Measurements from ENCODE around the gene KLRC2.
"Not testable (repeated sequence)": the region's sequence is repeated elsewhere in the genome, so short reads cannot be mapped to it uniquely, and the experiment has no call there.

KLRC2 gene

GRCh38 chr12:10435816-10436215 lies at the start of gene KLRC2:
Gene KLRC2 (minus strand): TSS chr12:10436010. CDS start chr12:10435986, 24 bp downstream.
- not testable (repeated sequence) for DNase-seq (ENCODE audit: low spot score)

- not testable (repeated sequence) for DNase-seq (ENCODE audit: low spot score)
Measured at GRCh38 chr12:10481901-10482300, 46.1 kb upstream of the KLRC2 start.

- not testable (repeated sequence) for DNase-seq (ENCODE audit: low spot score)
Measured at GRCh38 chr12:10472808-10473207, 37.0 kb upstream of the KLRC2 start.

GRCh38 chr12:10469701-10470100 lies 33.9 kb upstream of the KLRC2 start:
- DNase-seq (ENCODE audit: low spot score): no peak

DNA sequence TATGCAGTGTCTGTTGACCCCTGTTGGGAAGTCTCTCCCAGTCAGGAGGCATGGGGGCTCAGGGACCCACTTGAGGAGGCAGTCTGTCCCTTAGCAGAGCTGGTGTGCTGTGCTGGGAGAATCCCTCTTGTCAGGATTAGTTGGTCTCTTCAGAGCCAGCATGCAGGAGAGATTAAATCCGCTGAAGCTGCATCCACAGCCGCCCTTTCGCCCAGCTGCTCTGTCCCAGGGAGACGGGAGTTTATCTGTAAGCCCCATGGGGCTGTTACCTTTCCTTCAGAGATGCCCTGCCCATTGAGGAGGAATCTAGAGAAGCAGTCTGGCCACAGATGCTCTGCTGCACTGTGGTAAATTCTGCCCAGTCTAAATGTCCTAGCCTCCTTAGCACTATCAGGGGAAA lies 30.5 kb upstream of the KLRC2 start:
- no peak for DNase-seq (ENCODE audit: low spot score)

- no peak for DNase-seq (ENCODE audit: low spot score)
Measured at GRCh38 chr12:10457760-10458159, 21.9 kb upstream of the KLRC2 start.

DNA sequence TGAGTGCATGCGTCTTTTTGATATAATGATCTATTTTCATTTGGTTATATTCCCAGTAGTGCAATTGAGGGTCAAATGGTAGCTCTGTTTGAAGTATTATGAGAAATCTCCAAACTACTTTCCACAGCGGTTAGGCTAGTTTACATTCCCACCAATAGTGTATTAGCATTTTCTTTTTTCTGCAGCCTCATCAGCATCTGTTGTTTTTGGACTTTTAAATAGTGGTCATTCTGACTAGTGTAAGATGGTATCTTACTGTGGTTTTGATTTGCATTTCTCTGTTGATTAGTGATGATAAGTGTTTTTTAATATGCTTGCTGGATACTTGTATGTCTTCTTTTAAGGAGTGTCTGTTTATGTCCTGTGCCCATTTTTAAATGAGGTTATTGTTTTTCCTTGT lies 21.0 kb upstream of the KLRC2 start:
- no peak for DNase-seq (ENCODE audit: low spot score)

- no peak for DNase-seq (ENCODE audit: low spot score)
Measured at GRCh38 chr12:10455766-10456165, 20.0 kb upstream of the KLRC2 start.

- DNase-seq (ENCODE audit: low spot score): no peak
Measured at GRCh38 chr12:10454531-10454930, 18.7 kb upstream of the KLRC2 start.

GRCh38 chr12:10453156-10453555 lies 17.3 kb upstream of the KLRC2 start, which contains the start of gene KLRC1:
Gene KLRC1 (minus strand): TSS chr12:10453377. CDS start chr12:10451156, 2,221 bp downstream.
- DNase-seq (ENCODE audit: low spot score): no peak

DNA sequence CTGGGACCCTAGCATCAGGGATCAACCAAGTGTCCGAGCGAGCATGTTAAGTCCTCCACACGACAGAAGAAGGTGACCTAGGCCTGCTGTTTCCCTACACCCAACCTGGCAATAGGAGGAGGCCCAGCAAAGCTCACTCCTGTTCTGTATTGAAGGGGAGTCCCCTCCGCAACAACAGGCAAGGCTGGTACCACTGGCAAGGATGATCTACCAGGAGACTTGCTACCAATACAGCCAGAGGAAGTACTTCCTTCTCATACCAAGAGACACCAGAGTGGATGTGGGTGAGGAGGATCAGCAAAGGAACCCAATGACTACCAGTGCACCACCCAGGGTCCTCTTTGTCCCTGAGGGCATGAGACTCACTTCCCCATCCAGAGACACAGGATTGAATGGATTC lies 12.4 kb upstream of the KLRC2 start:
- no peak for DNase-seq (ENCODE audit: low spot score)

- not testable (repeated sequence) for DNase-seq (ENCODE audit: low spot score)
Measured at GRCh38 chr12:10446052-10446451, 10.2 kb upstream of the KLRC2 start.

DNA sequence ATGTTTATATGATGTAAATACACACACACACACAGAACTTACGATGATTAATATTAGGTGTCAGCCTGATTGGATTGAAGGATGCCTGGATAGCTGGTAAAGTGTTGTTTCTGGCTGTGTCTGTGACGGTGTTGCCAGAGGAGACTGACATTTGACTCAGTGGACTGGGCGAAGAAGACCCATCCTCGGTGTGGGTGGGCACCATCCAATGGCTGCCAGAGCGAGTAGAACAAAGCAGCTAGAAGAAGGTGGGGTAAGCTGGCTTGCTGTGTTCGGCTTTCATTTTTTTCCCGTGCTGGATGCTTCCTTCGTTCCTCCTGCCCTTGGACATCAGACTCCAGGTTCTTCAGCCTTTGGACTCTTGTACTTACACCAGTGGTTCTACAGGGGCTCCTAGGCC lies 5.3 kb upstream of the KLRC2 start:
- DNase-seq (ENCODE audit: low spot score): not testable (repeated sequence)

- not testable (repeated sequence) for DNase-seq (ENCODE audit: low spot score)
Measured at GRCh38 chr12:10439608-10440274, 3.9 kb upstream of the KLRC2 start.

DNA sequence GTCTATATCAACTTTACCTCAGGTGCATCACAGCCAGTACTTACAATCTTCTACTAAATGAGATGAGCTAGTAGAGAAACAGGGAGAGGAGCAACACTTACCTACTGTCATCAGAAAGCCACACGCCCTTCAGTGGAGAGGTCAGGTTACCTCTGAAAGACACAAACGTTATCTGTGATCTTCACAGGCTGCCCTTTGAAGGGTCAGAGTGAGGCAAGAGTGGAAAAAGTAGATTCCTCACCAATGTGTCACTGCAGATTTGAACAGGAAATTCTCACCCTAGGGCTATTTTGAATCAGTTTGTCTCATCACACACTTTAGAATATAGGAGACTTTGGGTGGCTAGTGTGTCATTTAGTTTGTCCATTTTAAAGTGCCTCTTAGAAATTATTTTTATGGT lies 1.8 kb upstream of the KLRC2 start:
- not testable (repeated sequence) for DNase-seq (ENCODE audit: low spot score)

GRCh38 chr12:10430623-10431022 lies 5.2 kb downstream of the KLRC2 start:
- not testable (repeated sequence) for DNase-seq (ENCODE audit: low spot score)

- DNase-seq (ENCODE audit: low spot score): not testable (repeated sequence)
Measured at GRCh38 chr12:10425938-10426337, 9.9 kb downstream of the KLRC2 start.

GRCh38 chr12:10424260-10424899 lies 11.4 kb downstream of the KLRC2 start:
- not testable (repeated sequence) for DNase-seq (ENCODE audit: low spot score)

DNA sequence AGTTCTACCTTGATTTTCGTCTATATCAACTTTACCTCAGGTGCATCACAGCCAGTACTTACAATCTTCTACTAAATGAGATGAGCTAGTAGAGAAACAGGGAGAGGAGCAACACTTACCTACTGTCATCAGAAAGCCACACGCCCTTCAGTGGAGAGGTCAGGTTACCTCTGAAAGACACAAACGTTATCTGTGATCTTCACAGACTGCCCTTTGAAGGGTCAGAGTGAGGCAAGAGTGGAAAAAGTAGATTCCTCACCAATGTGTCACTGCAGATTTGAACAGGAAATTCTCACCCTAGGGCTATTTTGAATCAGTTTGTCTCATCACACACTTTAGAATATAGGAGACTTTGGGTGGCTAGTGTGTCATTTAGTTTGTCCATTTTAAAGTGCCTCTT lies 13.7 kb downstream of the KLRC2 start:
- not testable (repeated sequence) for DNase-seq (ENCODE audit: low spot score)

DNA sequence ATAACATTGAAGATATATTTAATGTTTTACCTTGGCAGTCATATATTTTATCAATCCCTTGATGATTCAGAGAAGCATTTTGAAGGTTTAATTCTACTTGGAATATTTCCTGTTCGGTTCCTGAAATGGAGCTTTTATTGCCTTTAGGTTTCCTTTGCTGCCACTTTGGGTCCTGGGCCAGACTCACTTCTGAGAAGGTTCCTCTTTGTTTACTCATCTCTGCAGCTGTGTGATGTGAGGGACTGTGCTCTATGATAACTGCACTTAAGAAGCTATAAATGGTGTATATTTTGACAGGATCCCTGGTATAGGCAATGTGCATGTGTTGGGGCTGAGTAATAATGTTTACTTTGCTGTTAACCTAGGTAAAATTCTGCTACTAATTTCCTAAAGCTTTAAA lies 15.5 kb downstream of the KLRC2 start, which contains the start of gene KLRC3:
TSS of gene KLRC3 (minus strand) at position 262 of the 400 bp plus-strand sequence. CDS start at position 217, 45 bp downstream.
- DNase-seq (ENCODE audit: low spot score): not testable (repeated sequence)

DNA sequence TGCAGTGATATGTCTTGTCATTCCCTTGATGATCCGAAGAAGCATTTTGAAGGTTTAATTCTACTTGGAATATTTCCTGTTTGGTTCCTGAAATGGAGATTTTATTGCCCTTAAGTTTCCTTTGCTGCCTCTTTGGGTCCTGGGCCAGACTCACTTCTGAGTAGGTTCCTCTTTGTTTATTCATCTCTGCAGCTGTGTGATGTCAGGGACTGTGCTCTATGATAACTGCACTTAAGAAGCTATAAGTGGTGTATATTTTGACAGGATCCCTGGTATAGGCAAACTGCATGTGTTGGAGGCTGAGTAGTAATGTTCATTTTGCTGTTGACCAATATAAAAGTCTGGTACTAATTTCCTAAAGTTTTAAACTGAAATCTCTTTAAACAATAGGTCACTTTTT lies 26.4 kb downstream of the KLRC2 start, which contains the start of gene KLRC4:
TSS of gene KLRC4 (minus strand) at position 366 of the 400 bp plus-strand sequence. CDS start at position 184, 182 bp downstream.
- DNase-seq (ENCODE audit: low spot score): no peak

DNA sequence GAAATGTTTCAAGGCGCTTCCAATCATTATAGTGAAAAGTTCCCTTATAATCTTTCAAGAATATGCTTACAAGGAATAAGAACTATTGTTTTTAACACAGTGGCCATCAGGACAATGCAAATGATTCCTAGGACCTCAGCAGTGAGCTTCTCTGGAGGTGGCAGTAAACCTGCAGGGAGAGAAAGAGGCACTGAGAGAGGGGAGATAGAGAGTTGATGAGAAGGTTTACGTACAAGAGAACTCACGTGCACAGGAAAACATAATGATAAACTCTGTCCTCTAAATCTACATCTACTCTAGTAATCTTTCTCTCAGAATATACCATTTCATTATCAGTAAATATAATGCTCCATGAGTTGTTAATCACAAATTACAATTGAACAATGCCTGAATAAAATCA lies 27.0 kb downstream of the KLRC2 start:
- no peak for DNase-seq (ENCODE audit: low spot score)

GRCh38 chr12:10406725-10407124 lies 29.1 kb downstream of the KLRC2 start:
- DNase-seq (ENCODE audit: low spot score): no peak
